Right ventricle myocardium superior (tissue), 1 donor: ENCODE results near the gene TTLL8. TPM values are rescaled to one million over a fixed set of nuclear protein-coding genes. Genes with fewer than 3 reads are reported as not detected.
A peak's percentile ranks its signal among the peaks of the same experiment; 100 is the strongest.
"Not testable (repeated sequence)": the region's sequence is repeated elsewhere in the genome, so short reads cannot be mapped to it uniquely, and the experiment has no call there.

ENCODE experiments used
- ATAC-seq: fragments of 200-7000 bp; cut with Tn5 transposase; one replicate; pipeline ENCODE4 v1.9.1; 2020; ENCODE audit warnings: mild to moderate bottlenecking; ENCODE audit not compliant: poor library complexity
- DNase-seq: peaks from one replicate; pipeline ENCODE4 v3.0.0-alpha.2; 2020
- intact Hi-C: fragments of 100-400 bp; cut with DNase I; formaldehyde crosslinking; loops from one replicate; pipeline ENCODE4 v1.11.2; 2022
- long read RNA-seq: library from polyadenylated mRNA; unstranded; transcript quantifications from one replicate; pipeline ENCODE4 v2.0.0, GENCODE V29; 2021
- total RNA-seq: library from RNA; stranded (reverse); fragmentation: NEBNext Ultra II Directional; extraction: Animal tissue kit (Norgen Biotek cat#: 25700); gene quantifications from one replicate; pipeline ENCODE4 v1.2.1, GENCODE V29; 2021
- donor health status: DM: no; HTN: yes; CAD: no; lungs with severe emphysema.

Gene TTLL8
- not detected for total RNA-seq
- long read RNA-seq: 0 reads

- intact Hi-C loops: no loop called here
- DNase-seq (peak; percentile 34), ATAC-seq (no peak)
Observed at GRCh38 chr22:50058061-50058905, at the start of gene TTLL8. TSS of gene TTLL8 (minus strand) at chr22:50058298.

GRCh38 chr22:50107529-50107928 is 49.4 kb upstream of the TTLL8 start:
- intact Hi-C loops: no loop called here
- ATAC-seq (no peak), DNase-seq (no peak)

GRCh38 chr22:50105208-50106100 is 47.4 kb upstream of the TTLL8 start:
- DNase-seq (no peak), ATAC-seq (no peak)
- intact Hi-C loops: no loop called here

- intact Hi-C loops: no loop called here
- DNase-seq (no peak), ATAC-seq (no peak)
Observed at GRCh38 chr22:50104141-50104544, 46.0 kb upstream of the TTLL8 start.

GRCh38 chr22:50102946-50103345 is 44.8 kb upstream of the TTLL8 start:
- intact Hi-C loops: no loop called here
- no peak for ATAC-seq
- no peak for DNase-seq

GRCh38 chr22:50101870-50102565 is 43.9 kb upstream of the TTLL8 start:
- ATAC-seq: no peak
- no peak for DNase-seq
- intact Hi-C loops: no loop called here

GRCh38 chr22:50098052-50098451 is 40.0 kb upstream of the TTLL8 start:
- no peak for ATAC-seq
- intact Hi-C loops: no loop called here
- DNase-seq: no peak

GRCh38 chr22:50092342-50092741 is 34.2 kb upstream of the TTLL8 start:
- intact Hi-C loops: no loop called here
- DNase-seq: no peak
- no peak for ATAC-seq

- ATAC-seq (no peak), DNase-seq (no peak)
- intact Hi-C loops: no loop called here
Observed at GRCh38 chr22:50091092-50091768, 33.1 kb upstream of the TTLL8 start.

GRCh38 chr22:50090412-50090714 is 32.3 kb upstream of the TTLL8 start:
- DNase-seq: no peak
- intact Hi-C loops: no loop called here
- ATAC-seq: no peak

GRCh38 chr22:50089682-50090411 is 31.7 kb upstream of the TTLL8 start, which contains the start of gene MOV10L1:
TSS of gene MOV10L1 (plus strand) at chr22:50090006. CDS start at chr22:50090089, 83 bp downstream.
- no peak for ATAC-seq
- DNase-seq: peak; percentile 58
- intact Hi-C loops: no loop called here

GRCh38 chr22:50089231-50089630 is 31.1 kb upstream of the TTLL8 start:
- no peak for ATAC-seq

GRCh38 chr22:50088096-50088495 is 30.0 kb upstream of the TTLL8 start:
- DNase-seq: peak; percentile 24
- no peak for ATAC-seq
- intact Hi-C loops: no loop called here

More at GRCh38 chr22:50089231-50089630, 31.1 kb upstream of the TTLL8 start:
- no peak for DNase-seq
- intact Hi-C loops: no loop called here

GRCh38 chr22:50087646-50088045 is 29.5 kb upstream of the TTLL8 start:
- intact Hi-C loops: no loop called here
- no peak for ATAC-seq

GRCh38 chr22:50086975-50087374 is 28.9 kb upstream of the TTLL8 start:
- intact Hi-C loops, DNase-seq, ATAC-seq: not testable (repeated sequence)

More at GRCh38 chr22:50087646-50088045, 29.5 kb upstream of the TTLL8 start:
- peak; percentile 22 for DNase-seq

GRCh38 chr22:50086526-50086925 is 28.4 kb upstream of the TTLL8 start:
- intact Hi-C loops: no loop called here
- ATAC-seq (no peak), DNase-seq (no peak)

GRCh38 chr22:50085211-50085972 is 27.3 kb upstream of the TTLL8 start, which contains the start of gene MLC1:
TSS of gene MLC1 (minus strand) at chr22:50085426. CDS start at chr22:50084902, 524 bp downstream.
- no peak for ATAC-seq
- intact Hi-C loops: no loop called here
- DNase-seq: peak; percentile 31
